A549 (cell line): ENCODE measurements around the gene NTRK1.

Experiments used
- CTCF ChIP-seq: fragments of >200 bp; sonication (Bioruptor Twin); formaldehyde crosslinking; IDR thresholded peaks from 3 replicates; pipeline ENCODE4 v1.5.1; 2016
- REST ChIP-seq: fragments of 200-600 bp; sonication (generic); IDR thresholded peaks from 2 replicates; pipeline ENCODE4 v1.6.1; 2016; ENCODE audit warnings: antibody characterized with exemption, mild to moderate bottlenecking, moderate library complexity

DNA sequence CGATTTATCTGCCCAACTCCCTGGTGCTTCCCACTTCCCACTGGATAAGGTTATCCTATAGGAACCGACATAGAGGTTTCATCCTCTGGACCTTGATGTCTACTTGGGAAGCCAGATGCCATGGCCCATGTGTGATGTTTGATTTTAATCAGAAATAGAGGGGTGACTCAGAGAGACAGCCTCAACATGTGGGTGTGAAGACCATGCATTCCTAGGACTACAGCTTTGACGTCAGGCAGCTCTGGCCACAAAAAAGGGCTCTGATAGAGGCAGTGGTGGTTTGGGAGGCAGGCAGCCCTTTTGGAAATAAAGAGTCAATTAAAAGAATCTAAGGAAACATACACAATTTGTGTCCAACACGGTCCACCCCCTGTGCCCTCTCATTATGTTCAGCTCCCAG lies 38.9 kb upstream of the NTRK1 start:
- TF ChIP-seq CTCF, result no peak
- no peak for TF ChIP-seq REST
